Colonic mucosa (tissue), 4 donors: ENCODE results near the gene SLC10A1. TPM values are rescaled to one million over a fixed set of nuclear protein-coding genes. Genes with fewer than 3 reads are reported as not detected.

Source experiments
- DNase-seq: peaks from one replicate; pipeline ENCODE4 v3.0.0-alpha.2; 2020
- H3K27ac ChIP-seq: fragments of 200-600 bp; one replicate; pipeline ENCODE4 v1.8.0; 2021
- H3K27me3 ChIP-seq: fragments of 200-600 bp; one replicate; pipeline ENCODE4 v1.8.0; 2021
- H3K36me3 ChIP-seq: fragments of 200-600 bp; one replicate; pipeline ENCODE4 v1.8.0; 2021
- H3K4me1 ChIP-seq: fragments of 200-600 bp; one replicate; pipeline ENCODE4 v1.8.0; 2021; ENCODE audit warnings: mild to moderate bottlenecking
- H3K4me3 ChIP-seq: fragments of 200-600 bp; one replicate; pipeline ENCODE4 v1.8.0; 2021
- H3K9ac ChIP-seq, 2 donors: one replicate each; pipeline ENCODE4 v1.7.0; 2013; ENCODE audit warnings: control low read depth in 2 of 2, low read depth in 2 of 2, low read length in 2 of 2
- H3K9me3 ChIP-seq: fragments of 200-600 bp; one replicate; pipeline ENCODE4 v1.8.0; 2021
- CTCF ChIP-seq: fragments of 200-600 bp; IDR thresholded peaks from one replicate; pipeline ENCODE4 v1.8.0; 2022; ENCODE audit warnings: antibody characterized with exemption, mild to moderate bottlenecking
- intact Hi-C: fragments of 100-400 bp; cut with DNase I; formaldehyde crosslinking; loops from one replicate; pipeline ENCODE4 v1.14.1; 2022
- total RNA-seq, 2 donors: library from RNA; stranded (reverse); fragmentation: NEBNext Ultra II Directional in 1 of 2; extraction: Animal tissue kit (Norgen Biotek cat#: 25700) in 1 of 2; gene quantifications; one replicate each; pipeline ENCODE4 v1.2.1, GENCODE V29; 2021
- donor health status: healthy.
- donor health status: DM: no; HTN: no; CAD: no.
- donor health status: DM: no; HTN: no; CAD: no.

SLC10A1 gene
- total RNA-seq, 2 donors from 2014 or later, result not detected

- intact Hi-C loops, result no loop called here
- H3K9ac ChIP-seq, result no peak overlapping the region
- H3K4me3 ChIP-seq, result no peak overlapping the region
Measured at GRCh38 chr14:69827560-69827959, 30.5 kb upstream of the SLC10A1 start.

GRCh38 chr14:69822456-69822855, 25.4 kb upstream of the SLC10A1 start:
- no peak for TF ChIP-seq CTCF
- intact Hi-C loops, result no loop called here
- DNase-seq, result no peak

More at GRCh38 chr14:69827560-69827959, 30.5 kb upstream of the SLC10A1 start:
- no peak overlapping the region for H3K27ac ChIP-seq
- no peak for TF ChIP-seq CTCF
- H3K9me3 ChIP-seq, result no peaks in the 10 kb centered on the region
- H3K27me3 ChIP-seq, result no peaks in the 10 kb centered on the region
- no peaks in the 10 kb centered on the region for H3K4me1 ChIP-seq
- H3K36me3 ChIP-seq, result no peaks in the 10 kb centered on the region
- DNase-seq, result no peak

GRCh38 chr14:69820991-69821390, 23.9 kb upstream of the SLC10A1 start:
- no peak overlapping the region for H3K4me3 ChIP-seq
- no peaks in the 10 kb centered on the region for H3K27me3 ChIP-seq
- no peaks in the 10 kb centered on the region for H3K4me1 ChIP-seq
- no peak for DNase-seq
- H3K9ac ChIP-seq, result no peak overlapping the region
- H3K9me3 ChIP-seq, result no peaks in the 10 kb centered on the region
- no peak for TF ChIP-seq CTCF
- no peak overlapping the region for H3K27ac ChIP-seq
- no peaks in the 10 kb centered on the region for H3K36me3 ChIP-seq
- intact Hi-C loops, result no loop called here

More at GRCh38 chr14:69822456-69822855, 25.4 kb upstream of the SLC10A1 start:
- H3K9me3 ChIP-seq, result no peaks in the 10 kb centered on the region
- no peaks in the 10 kb centered on the region for H3K4me1 ChIP-seq
- no peak overlapping the region for H3K27ac ChIP-seq
- no peak overlapping the region for H3K4me3 ChIP-seq
- H3K36me3 ChIP-seq, result no peaks in the 10 kb centered on the region
- H3K27me3 ChIP-seq, result no peaks in the 10 kb centered on the region
- H3K9ac ChIP-seq, result no peak overlapping the region

GRCh38 chr14:69819607-69820006, 22.6 kb upstream of the SLC10A1 start:
- no peak overlapping the region for H3K9ac ChIP-seq
- no peaks in the 10 kb centered on the region for H3K9me3 ChIP-seq
- H3K4me1 ChIP-seq, result no peaks in the 10 kb centered on the region
- intact Hi-C loops, result loop anchor here (2.0 to 5.0 kb wide), 4 partner anchors 92 to 498 kb away; no protein-coding TSS in a partner anchor
- no peak overlapping the region for H3K4me3 ChIP-seq
- no peak for TF ChIP-seq CTCF
- no peak overlapping the region for H3K27ac ChIP-seq
- no peak for DNase-seq
- H3K27me3 ChIP-seq, result no peaks in the 10 kb centered on the region
- H3K36me3 ChIP-seq, result no peaks in the 10 kb centered on the region

- no peaks in the 10 kb centered on the region for H3K27me3 ChIP-seq
- no peaks in the 10 kb centered on the region for H3K36me3 ChIP-seq
- peak; percentile 52 for DNase-seq
- no peak overlapping the region for H3K4me3 ChIP-seq
- TF ChIP-seq CTCF, result peak; percentile 90
- no peaks in the 10 kb centered on the region for H3K9me3 ChIP-seq
- H3K4me1 ChIP-seq, result no peaks in the 10 kb centered on the region
- intact Hi-C loops, result loop anchor here (2.0 to 5.0 kb wide), 4 partner anchors 91 to 499 kb away; no protein-coding TSS in a partner anchor
- H3K9ac ChIP-seq, result no peak overlapping the region
- H3K27ac ChIP-seq, result no peak overlapping the region
Measured at GRCh38 chr14:69818758-69819191, 21.7 kb upstream of the SLC10A1 start.
